Caco-2 (cell line): Measurements from ENCODE around the gene AADACL3. TPM values are rescaled to one million over a fixed set of nuclear protein-coding genes. Genes with fewer than 3 reads are reported as not detected.

Experiments
- BruUV-seq: library from RNA; stranded (reverse); fragments of 400-500 nt; replicated peaks from 2 replicates; lab custom pipeline; 2021; lab: Mats Ljungman, UMichigan
- CTCF ChIA-PET: fragments of 300-600 bp; sonication (Branson Sonifier 250); formaldehyde crosslinking; loops from one replicate; lab custom pipeline; 2022; ENCODE audit warnings: antibody characterized with exemption; lab: Charles Lee
- POLR2A ChIA-PET: fragments of 300-600 bp; sonication (Branson Sonifier 250); formaldehyde crosslinking; loops from one replicate; lab custom pipeline; 2022; ENCODE audit warnings: antibody characterized with exemption; lab: Charles Lee
- DNase-seq, 2 experiments: peaks; one replicate each; pipeline versions ENCODE4 v3.0.0 to v3.0.0-alpha.2; 2020 to 2022
- H3K27me3 ChIP-seq: replicated peaks from 2 replicates; pipeline ENCODE4 v1.6.0; 2011; ENCODE audit warnings: low read length; ENCODE audit not compliant: control insufficient read depth, insufficient read depth
- H3K36me3 ChIP-seq: 2 replicates; pipeline ENCODE4 v1.5.1; 2011; ENCODE audit warnings: low read length; ENCODE audit not compliant: control insufficient read depth, insufficient read depth
- H3K4me1 ChIP-seq: fragments of 250-450 bp; sonication (Bioruptor Pico); 2 replicates; pipeline ENCODE4 v1.5.1; 2020; ENCODE audit warnings: mild to moderate bottlenecking
- H3K4me3 ChIP-seq: 2 replicates; pipeline ENCODE4 v1.5.1; 2011; ENCODE audit warnings: low read depth, mild to moderate bottlenecking, control low read depth, low read length
- H3K9me3 ChIP-seq: fragments of 250-450 bp; sonication (Bioruptor Pico); 2 replicates; pipeline ENCODE4 v1.5.1; 2020; ENCODE audit warnings: mild to moderate bottlenecking, moderate library complexity
- H3K27ac Mint-ChIP-seq: one replicate; pipeline ENCODE4 v1.8.0; 2022; ENCODE audit warnings: mixed read lengths; ENCODE audit not compliant: unreplicated experiment
- H3K27me3 Mint-ChIP-seq: one replicate; pipeline ENCODE4 v1.8.0; 2022; ENCODE audit warnings: mixed read lengths; ENCODE audit not compliant: insufficient read depth, unreplicated experiment
- H3K36me3 Mint-ChIP-seq: one replicate; pipeline ENCODE4 v1.8.0; 2022; ENCODE audit warnings: mild to moderate bottlenecking, mixed read lengths; ENCODE audit not compliant: insufficient read depth, unreplicated experiment
- H3K4me1 Mint-ChIP-seq: one replicate; pipeline ENCODE4 v1.8.0; 2022; ENCODE audit warnings: low read depth, mixed read lengths; ENCODE audit not compliant: unreplicated experiment
- H3K4me3 Mint-ChIP-seq: one replicate; pipeline ENCODE4 v1.8.0; 2022; ENCODE audit warnings: mild to moderate bottlenecking, moderate library complexity, mixed read lengths; ENCODE audit not compliant: unreplicated experiment
- H3K9me3 Mint-ChIP-seq: one replicate; pipeline ENCODE4 v1.8.0; 2022; ENCODE audit warnings: mixed read lengths; ENCODE audit not compliant: unreplicated experiment
- CTCF ChIP-seq, 2 experiments: fragments of 200-600 bp in 1 of 2; IDR thresholded peaks; 1 replicate in 1 of 2; 2 replicates in 1 of 2; pipeline versions ENCODE4 v1.5.1 to v1.8.0; 2011 to 2022; ENCODE audit warnings: antibody characterized with exemption in 1 of 2, control low read depth in 1 of 2, inconsistent platforms in 1 of 2, low read depth in 1 of 2, low read length in 1 of 2, mild to moderate bottlenecking in 1 of 2, moderate library complexity in 1 of 2; ENCODE audit not compliant: insufficient read depth in 1 of 2, severe bottlenecking in 1 of 2, unreplicated experiment in 1 of 2
- intact Hi-C: fragments of 100-400 bp; cut with micrococcal nuclease; formaldehyde crosslinking; loops from one replicate; pipeline ENCODE4 v1.10.0; 2022; ENCODE audit not compliant: unreplicated experiment
- total RNA-seq: library from RNA; stranded (reverse); gene quantifications from 2 replicates; pipeline ENCODE4 v1.2.3, GENCODE V29; 2022

Gene AADACL3
- total RNA-seq, 1 experiment from 2014 or later, result not detected

GRCh38 chr1:12739613-12740012 is 23.7 kb downstream of the AADACL3 start:
- H3K4me1 Mint-ChIP-seq, result no peaks in the 10 kb centered on the region
- no peak for TF ChIP-seq CTCF (IDR thresholded peaks at IDR 0.05; ENCODE audit: insufficient read depth in 1 of 2, low read depth in 1 of 2, low read length in 1 of 2, severe bottlenecking in 1 of 2, unreplicated experiment in 1 of 2)
- ChIA-PET POLR2A (no interaction called here), CTCF (no interaction called here)
- H3K4me3 Mint-ChIP-seq, result no peak overlapping the region
- H3K36me3 ChIP-seq, result no peaks in the 10 kb centered on the region
- intact Hi-C loops, result no loop called here
- BruUV-seq, result no TSS peak
- H3K9me3 Mint-ChIP-seq, result no peaks in the 10 kb centered on the region
- no peaks in the 10 kb centered on the region for H3K9me3 ChIP-seq
- no peak overlapping the region for H3K27ac Mint-ChIP-seq
- no peak for DNase-seq
- H3K4me3 ChIP-seq, result no peak overlapping the region
- no peaks in the 10 kb centered on the region for H3K36me3 Mint-ChIP-seq
- H3K27me3 Mint-ChIP-seq, result peaks cover 8% of the 10 kb centered on the region
- no peaks in the 10 kb centered on the region for H3K27me3 ChIP-seq
- no peaks in the 10 kb centered on the region for H3K4me1 ChIP-seq

GRCh38 chr1:12741946-12742345 is 26.0 kb downstream of the AADACL3 start:
- H3K4me3 Mint-ChIP-seq, result no peak overlapping the region
- no peak for DNase-seq
- no TSS peak for BruUV-seq
- CTCF ChIA-PET, result no interaction called here
- POLR2A ChIA-PET, result no interaction called here
- Histone ChIP-seq H3K9me3 (no peaks in the 10 kb centered on the region), H3K36me3 (no peaks in the 10 kb centered on the region), H3K4me3 (no peak overlapping the region), H3K4me1 (no peaks in the 10 kb centered on the region), H3K27me3 (no peaks in the 10 kb centered on the region)
- H3K27ac Mint-ChIP-seq, result no peak overlapping the region
- intact Hi-C loops, result no loop called here
- no peaks in the 10 kb centered on the region for H3K36me3 Mint-ChIP-seq
- TF ChIP-seq CTCF (IDR thresholded peaks at IDR 0.05; ENCODE audit: insufficient read depth in 1 of 2, low read depth in 1 of 2, low read length in 1 of 2, severe bottlenecking in 1 of 2, unreplicated experiment in 1 of 2), result no peak
- H3K4me1 Mint-ChIP-seq, result no peaks in the 10 kb centered on the region
- no peaks in the 10 kb centered on the region for H3K9me3 Mint-ChIP-seq
- H3K27me3 Mint-ChIP-seq, result peaks cover 8% of the 10 kb centered on the region

GRCh38 chr1:12745126-12745991 is 29.4 kb downstream of the AADACL3 start:
- intact Hi-C loops, result no loop called here
- DNase-seq, result peak in 1 of 2 experiments; percentile 7
- H3K27ac Mint-ChIP-seq, result peak overlapping the region; percentile 31
- no peak overlapping the region for H3K4me3 Mint-ChIP-seq
- Histone ChIP-seq H3K36me3 (no peaks in the 10 kb centered on the region), H3K4me3 (no peak overlapping the region), H3K27me3 (no peaks in the 10 kb centered on the region), H3K4me1 (no peaks in the 10 kb centered on the region), H3K9me3 (peaks cover 6% of the 10 kb centered on the region; the same call in 1 of the 2 replicates)
- H3K4me1 Mint-ChIP-seq, result no peaks in the 10 kb centered on the region
- H3K36me3 Mint-ChIP-seq, result no peaks in the 10 kb centered on the region
- peaks cover 12% of the 10 kb centered on the region for H3K27me3 Mint-ChIP-seq
- ChIA-PET POLR2A (no interaction called here), CTCF (no interaction called here)
- no peak for TF ChIP-seq CTCF (IDR thresholded peaks at IDR 0.05; ENCODE audit: insufficient read depth in 1 of 2, low read depth in 1 of 2, low read length in 1 of 2, severe bottlenecking in 1 of 2, unreplicated experiment in 1 of 2)
- BruUV-seq, result no TSS peak
- H3K9me3 Mint-ChIP-seq, result peaks cover 18% of the 10 kb centered on the region
